Endothelial cell of umbilical vein (primary cell): ENCODE measurements around the gene OR52I2. TPM values are rescaled to one million over a fixed set of nuclear protein-coding genes. Genes with fewer than 3 reads are reported as not detected.

Source experiments
- BruUV-seq: library from RNA; stranded (reverse); fragments of 400-500 nt; replicated peaks from 2 replicates; lab custom pipeline; 2021; lab: Mats Ljungman, UMichigan
- CTCF ChIA-PET: fragments of 300-600, 350-600 bp; sonication (Branson Sonifier 250); formaldehyde crosslinking; loops from one replicate; lab custom pipeline; 2021; ENCODE audit warnings: antibody characterized with exemption, inconsistent platforms; lab: Charles Lee
- POLR2A ChIA-PET: fragments of 300-600, 350-600 bp; sonication (Branson Sonifier 250); formaldehyde crosslinking; loops from one replicate; lab custom pipeline; 2021; ENCODE audit warnings: antibody characterized with exemption, inconsistent platforms; lab: Charles Lee
- DNase-seq: peaks from one replicate; pipeline ENCODE4 v3.0.0-alpha.2; 2011; ENCODE audit warnings: low read depth, low spot score
- FAIRE-seq: peaks from 2 replicates; lab custom pipeline; 2011; peaks lifted over from hg19 to GRCh38; lab: Jason Lieb, UNC
- H2AFZ ChIP-seq: 2 replicates; pipeline ENCODE4 v1.6.0; 2012; ENCODE audit warnings: low read depth, low read length, control low read depth, inconsistent platforms
- H3K27ac ChIP-seq: 2 replicates; pipeline ENCODE4 v1.5.1; 2011; ENCODE audit warnings: low read depth, mild to moderate bottlenecking, control low read depth, low read length, moderate library complexity; ENCODE audit not compliant: insufficient read depth
- H3K27me3 ChIP-seq, 2 experiments: 2 replicates each; pipeline versions ENCODE4 v1.6.0 to v1.6.1; 2011; ENCODE audit warnings: low read length in 2 of 2, mixed read lengths in 1 of 2; ENCODE audit not compliant: control insufficient read depth in 2 of 2, insufficient read depth in 2 of 2
- H3K36me3 ChIP-seq, 2 experiments: 2 replicates in 1 of 2; 3 replicates in 1 of 2; pipeline ENCODE4 v1.5.1; 2011; ENCODE audit warnings: low read length in 2 of 2, mild to moderate bottlenecking in 1 of 2, moderate library complexity in 1 of 2; ENCODE audit not compliant: control insufficient read depth in 2 of 2, insufficient read depth in 2 of 2; ENCODE audit errors: extremely low read depth in 1 of 2
- H3K4me1 ChIP-seq: 3 replicates; pipeline ENCODE4 v1.5.1; 2011; ENCODE audit warnings: mild to moderate bottlenecking, low read length; ENCODE audit not compliant: control insufficient read depth, insufficient read depth; ENCODE audit errors: extremely low read depth
- H3K4me2 ChIP-seq: 2 replicates; pipeline ENCODE4 v1.6.1; 2011; ENCODE audit warnings: low read length, control low read depth, mixed read lengths; ENCODE audit not compliant: insufficient read depth
- H3K4me3 ChIP-seq, 3 experiments: fragments of 200-600 bp in 1 of 3; sonication (generic), shearing (Covaris generic) in 1 of 3; replicated peaks in 1 of 3; 2 replicates each; pipeline ENCODE4 v1.5.1; 2011 to 2016; ENCODE audit warnings: control low read depth in 3 of 3, low read length in 3 of 3, mild to moderate bottlenecking in 2 of 3, inconsistent platforms in 1 of 3, low read depth in 1 of 3, moderate library complexity in 1 of 3; ENCODE audit not compliant: insufficient read depth in 1 of 3
- H3K79me2 ChIP-seq: 2 replicates; pipeline ENCODE4 v1.6.0; 2012; ENCODE audit warnings: low read length, inconsistent platforms; ENCODE audit not compliant: control insufficient read depth, insufficient read depth
- H3K9ac ChIP-seq: replicated peaks from 2 replicates; pipeline ENCODE3; 2011; ENCODE audit warnings: low read length, control low read depth; ENCODE audit not compliant: insufficient read depth; ENCODE audit errors: extremely low read depth
- H3K9me1 ChIP-seq: replicated peaks from 3 replicates; pipeline ENCODE4 v1.6.0; 2011; ENCODE audit warnings: mild to moderate bottlenecking, low read length; ENCODE audit not compliant: control insufficient read depth, insufficient read depth; ENCODE audit errors: extremely low read depth
- H3K9me3 ChIP-seq: replicated peaks from 2 replicates; pipeline ENCODE4 v1.5.1; 2012; ENCODE audit warnings: low read length, inconsistent platforms; ENCODE audit not compliant: control insufficient read depth, insufficient read depth
- H4K20me1 ChIP-seq: replicated peaks from 2 replicates; pipeline ENCODE3; 2011; ENCODE audit warnings: mild to moderate bottlenecking, low read length; ENCODE audit not compliant: control insufficient read depth, insufficient read depth; ENCODE audit errors: extremely low read depth
- CTCF ChIP-seq, 2 donors: IDR thresholded peaks; 1 replicate in 1 of 2; 2 replicates in 1 of 2; pipeline ENCODE4 v1.5.1; 2011; ENCODE audit warnings: low read length in 2 of 2, mild to moderate bottlenecking in 2 of 2, moderate library complexity in 2 of 2, control low read depth in 1 of 2, inconsistent platforms in 1 of 2, low read depth in 1 of 2; ENCODE audit not compliant: insufficient read depth in 1 of 2; ENCODE audit errors: extremely low read depth in 1 of 2
- EZH2 ChIP-seq: IDR thresholded peaks from 2 replicates; pipeline ENCODE4 v1.6.1; 2012; ENCODE audit warnings: borderline replicate concordance, low read depth, mild to moderate bottlenecking, moderate library complexity, low read length, inconsistent platforms; ENCODE audit not compliant: severe bottlenecking
- FOS ChIP-seq: IDR thresholded peaks from 2 replicates; pipeline ENCODE4 v1.6.1; 2011; ENCODE audit warnings: mild to moderate bottlenecking, low read length, moderate library complexity, borderline replicate concordance; ENCODE audit not compliant: insufficient read depth
- GATA2 ChIP-seq: IDR thresholded peaks from 2 replicates; pipeline ENCODE4 v1.7.0; 2011; ENCODE audit warnings: low read depth, mild to moderate bottlenecking, moderate library complexity, mixed read lengths, low read length; ENCODE audit not compliant: insufficient read length, insufficient read depth
- JUN ChIP-seq: IDR thresholded peaks from 2 replicates; pipeline ENCODE4 v1.6.1; 2011; ENCODE audit warnings: borderline replicate concordance, low read depth; ENCODE audit not compliant: insufficient read length, insufficient read depth
- MAX ChIP-seq: IDR thresholded peaks from 2 replicates; pipeline ENCODE4 v1.6.1; 2011; ENCODE audit not compliant: insufficient read depth, insufficient read length
- MYC ChIP-seq: IDR thresholded peaks from one replicate; pipeline ENCODE4 v1.6.1; 2011; ENCODE audit warnings: mild to moderate bottlenecking, low read depth, low read length
- POLR2A ChIP-seq: IDR thresholded peaks from 2 replicates; pipeline ENCODE4 v1.6.1; 2012; ENCODE audit warnings: low read depth, mild to moderate bottlenecking, control low read depth, low read length
- POLR2AphosphoS5 ChIP-seq: IDR thresholded peaks from 2 replicates; pipeline ENCODE4 v1.6.1; 2012; ENCODE audit warnings: low read depth, mild to moderate bottlenecking, control low read depth, low read length, moderate library complexity; ENCODE audit not compliant: insufficient read depth
- dilution Hi-C: fragments of 300-500 bp; cut with MboI; formaldehyde crosslinking; loops from one replicate; pipeline ENCODE4 v1.15.0; 2019; ENCODE audit warnings: low sequenced_read_pairs; ENCODE audit not compliant: extremely low pct_ligation_motif_present
- intact Hi-C: fragments of 100-400 bp; cut with micrococcal nuclease; formaldehyde crosslinking; loops from one replicate; pipeline ENCODE4 v1.10.0; 2022
- polyA plus RNA-seq, 4 experiments: library from polyadenylated mRNA; depleted of rRNA in 3 of 4; stranded (reverse) in 3 of 4; unstranded in 1 of 4; fragments of >200 nt; gene quantifications; 2 replicates each; pipeline versions ENCODE4 v1.2.1 to v1.2.3, GENCODE V29; 2011 to 2012; ENCODE audit warnings: missing spikeins in 1 of 4
- total RNA-seq: library from RNA; stranded (reverse); gene quantifications from 2 replicates; pipeline ENCODE4 v1.2.3, GENCODE V29; 2021

Gene OR52I2
- total and polyA plus RNA-seq, 2 donors (not counting 3 experiments of a cell fraction or from before 2014, with no cell fraction given) = not detected

GRCh38 chr11:4611986-4612385 lies 30.4 kb downstream of the OR52I2 start:
- TF ChIP-seq JUN (no peak), GATA2 (no peak), CTCF (IDR thresholded peaks at IDR 0.05; ENCODE audit: extremely low read depth in 1 of 2, insufficient read depth in 1 of 2, low read depth in 1 of 2, low read length in 2 of 2) (no peak), MAX (no peak), EZH2 (no peak), POLR2AphosphoS5 (no peak), MYC (no peak), POLR2A (no peak), FOS (no peak)
- POLR2A ChIA-PET = no interaction called here

More at GRCh38 chr11:4611986-4612385, 30.4 kb downstream of the OR52I2 start:
- H3K9me1 ChIP-seq = no peaks in the 10 kb centered on the region
- H3K9ac ChIP-seq = no peak overlapping the region
- no peaks in the 10 kb centered on the region for H3K27me3 ChIP-seq
- no peaks in the 10 kb centered on the region for H3K36me3 ChIP-seq
- H3K9me3 ChIP-seq = no peaks in the 10 kb centered on the region
- dilution Hi-C loops = no loop called here
- DNase-seq (no peak), FAIRE-seq (no peak)
- no peak overlapping the region for H3K27ac ChIP-seq
- CTCF ChIA-PET = interaction anchor here (0.9 kb wide), 1 partner anchor 25 kb away, joined by 3 read pairs; no protein-coding TSS in a partner anchor
- no peaks in the 10 kb centered on the region for H4K20me1 ChIP-seq
- H3K4me2 ChIP-seq = no peak overlapping the region
- H3K4me1 ChIP-seq = peaks cover 4% of the 10 kb centered on the region
- BruUV-seq = no TSS peak
- H3K4me3 ChIP-seq = no peak overlapping the region
- intact Hi-C loops = no loop called here
- no peaks in the 10 kb centered on the region for H3K79me2 ChIP-seq
- no peak overlapping the region for H2AFZ ChIP-seq
